Urinary bladder (tissue), 4 donors: ENCODE data around the gene PFKP. TPM values are rescaled to one million over a fixed set of nuclear protein-coding genes. Genes with fewer than 3 reads are reported as not detected.

Source experiments
- DNase-seq: peaks from one replicate; pipeline ENCODE4 v3.0.0-alpha.2; 2015; ENCODE audit errors: extremely low spot score
- H3K27ac ChIP-seq: one replicate; pipeline ENCODE4 v1.5.1; 2013; ENCODE audit warnings: low read depth, mild to moderate bottlenecking, moderate library complexity
- H3K36me3 ChIP-seq: one replicate; pipeline ENCODE4 v1.6.1; 2013; ENCODE audit warnings: mild to moderate bottlenecking, moderate library complexity; ENCODE audit not compliant: insufficient read depth
- H3K4me1 ChIP-seq: one replicate; pipeline ENCODE4 v1.6.1; 2013; ENCODE audit warnings: mild to moderate bottlenecking, moderate library complexity; ENCODE audit not compliant: insufficient read depth
- H3K4me3 ChIP-seq: one replicate; pipeline ENCODE4 v1.5.1; 2013; ENCODE audit warnings: low read depth, low read length
- WGBS: extraction: QIAGEN DNeasy Blood & Tissue Kit; methylation state at CpG from one replicate; pipeline ENCODE4 v1.1.7; 2013; 5-methylcytosine and 5-hydroxymethylcytosine counted together
- polyA plus RNA-seq: library from polyadenylated mRNA; stranded (reverse); fragments of 200-250 nt; gene quantifications from one replicate; pipeline ENCODE4 v1.2.3, GENCODE V29; 2013
- total RNA-seq: library from RNA; depleted of rRNA; stranded (reverse); fragments of >200 nt; gene quantifications from one replicate; pipeline ENCODE4 v1.2.3, GENCODE V29; 2014
- donor health status: healthy with polysubstance abuse.
- donor health status: healthy.

PFKP gene
- total and polyA plus RNA-seq, 2 donors, result 40.6 to 104 TPM

- DNase-seq, result no peak
- peak overlapping the region; percentile 77 for H3K4me3 ChIP-seq
- H3K4me1 ChIP-seq, result no peaks in the 10 kb centered on the region
- H3K36me3 ChIP-seq, result no peaks in the 10 kb centered on the region
- 12% methylated on average over 57 of the region's 57 CpGs for WGBS
- H3K27ac ChIP-seq, result no peak overlapping the region
Measured at GRCh38 chr10:3068968-3069737, 1.8 kb downstream of the PFKP start.

- Histone ChIP-seq H3K27ac (no peak overlapping the region), H3K4me3 (no peak overlapping the region), H3K36me3 (no peaks in the 10 kb centered on the region), H3K4me1 (no peaks in the 10 kb centered on the region)
- WGBS, result 95% methylated on average over 11 of the region's 11 CpGs
- DNase-seq, result no peak
Measured at GRCh38 chr10:3069876-3070275, 2.5 kb downstream of the PFKP start.

GRCh38 chr10:3071405-3072198 is 4.3 kb downstream of the PFKP start:
- DNase-seq, result no peak
- Histone ChIP-seq H3K4me3 (no peak overlapping the region), H3K27ac (no peak overlapping the region), H3K36me3 (no peaks in the 10 kb centered on the region), H3K4me1 (no peaks in the 10 kb centered on the region)
- 92% methylated on average over 13 of the region's 13 CpGs for WGBS

- DNase-seq, result no peak
- Histone ChIP-seq H3K36me3 (no peaks in the 10 kb centered on the region), H3K27ac (no peak overlapping the region), H3K4me1 (no peaks in the 10 kb centered on the region), H3K4me3 (no peak overlapping the region)
- 92% methylated on average over 10 of the region's 10 CpGs for WGBS
Measured at GRCh38 chr10:3072641-3073360, 5.5 kb downstream of the PFKP start.

- no peak for DNase-seq
- Histone ChIP-seq H3K4me1 (no peaks in the 10 kb centered on the region), H3K27ac (no peak overlapping the region), H3K36me3 (no peaks in the 10 kb centered on the region), H3K4me3 (no peak overlapping the region)
- WGBS, result 90% methylated on average over 7 of the region's 7 CpGs
Measured at GRCh38 chr10:3074145-3074665, 6.9 kb downstream of the PFKP start.

- Histone ChIP-seq H3K4me1 (no peaks in the 10 kb centered on the region), H3K36me3 (no peaks in the 10 kb centered on the region), H3K27ac (no peak overlapping the region), H3K4me3 (no peak overlapping the region)
- WGBS, result 64% methylated on average over 10 of the region's 10 CpGs
- DNase-seq, result no peak
Measured at GRCh38 chr10:3074985-3075600, 7.7 kb downstream of the PFKP start.

GRCh38 chr10:3076138-3076537 is 8.8 kb downstream of the PFKP start:
- DNase-seq, result no peak
- 87% methylated on average over 16 of the region's 16 CpGs for WGBS
- Histone ChIP-seq H3K36me3 (no peaks in the 10 kb centered on the region), H3K4me1 (no peaks in the 10 kb centered on the region), H3K4me3 (no peak overlapping the region), H3K27ac (no peak overlapping the region)

- H3K4me3 ChIP-seq, result no peak overlapping the region
- WGBS, result 86% methylated on average over 5 of the region's 5 CpGs
- no peak for DNase-seq
- no peaks in the 10 kb centered on the region for H3K36me3 ChIP-seq
- no peaks in the 10 kb centered on the region for H3K4me1 ChIP-seq
- H3K27ac ChIP-seq, result no peak overlapping the region
Measured at GRCh38 chr10:3077509-3077908, 10.2 kb downstream of the PFKP start.

GRCh38 chr10:3077940-3078630 is 10.7 kb downstream of the PFKP start:
- Histone ChIP-seq H3K4me1 (no peaks in the 10 kb centered on the region), H3K4me3 (no peak overlapping the region), H3K27ac (no peak overlapping the region), H3K36me3 (no peaks in the 10 kb centered on the region)
- WGBS, result 82% methylated on average over 10 of the region's 10 CpGs
- no peak for DNase-seq

- H3K27ac ChIP-seq, result no peak overlapping the region
- DNase-seq, result no peak
- H3K4me1 ChIP-seq, result no peaks in the 10 kb centered on the region
- no peak overlapping the region for H3K4me3 ChIP-seq
- WGBS, result 85% methylated on average over 8 of the region's 8 CpGs
- no peaks in the 10 kb centered on the region for H3K36me3 ChIP-seq
Measured at GRCh38 chr10:3081383-3081981, 14.1 kb downstream of the PFKP start.

GRCh38 chr10:3082290-3082689 is 14.9 kb downstream of the PFKP start:
- WGBS, result 96% methylated on average over 15 of the region's 15 CpGs
- Histone ChIP-seq H3K4me1 (no peaks in the 10 kb centered on the region), H3K36me3 (no peaks in the 10 kb centered on the region), H3K4me3 (no peak overlapping the region), H3K27ac (no peak overlapping the region)
- DNase-seq, result no peak

GRCh38 chr10:3085785-3086567 is 18.6 kb downstream of the PFKP start:
- no peak overlapping the region for H3K27ac ChIP-seq
- no peaks in the 10 kb centered on the region for H3K4me1 ChIP-seq
- H3K36me3 ChIP-seq, result no peaks in the 10 kb centered on the region
- no peak overlapping the region for H3K4me3 ChIP-seq
- no peak for DNase-seq
- 77% methylated on average over 20 of the region's 20 CpGs for WGBS
